Stimulated activated CD4-positive, alpha-beta T cell treated with anti-CD3 and anti-CD28 coated beads, TNF-alpha, amount 100 ng/mL, for 4 hours (primary cell): ENCODE data around the gene STXBP6.

Experiments used
- DNase-seq, 3 experiments: peaks; one replicate each; pipeline ENCODE4 v3.0.0-alpha.2; 2020; ENCODE audit warnings: low read depth in 3 of 3

STXBP6 gene

DNA sequence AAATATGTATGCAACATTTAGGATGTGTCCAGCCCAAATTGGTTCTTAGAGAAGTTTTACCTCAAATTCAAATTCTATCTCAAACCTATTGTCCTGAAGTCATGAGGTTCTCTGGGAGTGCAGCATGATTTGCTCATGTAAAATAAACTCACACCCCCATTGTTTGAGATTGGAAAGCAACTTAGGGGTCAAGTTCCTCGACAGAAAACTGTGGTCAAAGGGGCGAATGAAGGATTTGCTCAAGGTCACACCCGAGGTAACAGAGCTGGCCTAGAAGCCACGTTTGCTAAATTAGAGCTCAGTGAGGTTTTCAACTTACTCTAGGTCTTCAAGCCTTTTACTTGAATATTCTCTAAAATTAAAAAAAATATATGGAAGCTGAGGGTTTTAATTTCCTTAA lies 218.3 kb downstream of the STXBP6 start:
- no peak for DNase-seq

- no peak for DNase-seq
These were observed 220.1 kb downstream of the STXBP6 start for GRCh38 chr14:24829862-24830261.

DNA sequence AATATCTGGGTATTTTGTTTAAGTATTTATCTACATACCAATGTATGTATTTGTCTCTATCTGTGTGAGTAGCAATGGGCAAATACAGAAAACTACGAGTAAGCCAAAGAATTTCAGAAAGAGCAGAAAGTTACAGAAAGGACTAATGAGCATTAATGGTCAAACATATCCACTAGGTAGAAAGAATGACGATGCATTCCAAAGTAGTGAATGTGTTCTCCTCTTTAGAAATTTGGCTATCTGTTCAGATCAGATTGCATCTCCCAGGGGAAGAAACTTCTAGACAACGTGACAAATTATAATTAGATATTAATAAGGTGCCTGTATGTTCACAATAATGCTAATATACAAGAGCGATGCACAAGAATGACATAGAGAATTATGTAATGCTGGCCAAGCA lies 221.5 kb downstream of the STXBP6 start:
- no peak for DNase-seq

DNA sequence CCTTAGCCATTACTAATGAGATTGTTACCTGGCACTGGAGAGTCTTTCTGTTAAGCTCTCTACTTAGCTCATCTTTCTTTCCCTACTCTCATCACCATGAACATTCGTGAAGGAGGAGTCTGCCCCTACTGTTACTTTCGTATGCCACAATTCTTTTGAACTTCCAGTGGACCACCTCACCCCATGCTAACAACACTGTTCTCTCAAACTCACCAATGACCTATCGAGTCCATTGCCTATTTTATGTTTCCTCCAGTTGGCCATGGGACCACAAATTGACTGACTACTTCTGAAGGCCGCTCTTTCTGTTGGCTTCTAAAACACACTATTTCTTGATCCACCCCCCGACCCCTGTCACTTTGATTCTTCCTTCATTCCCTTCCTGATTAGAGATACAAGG lies 223.6 kb downstream of the STXBP6 start:
- DNase-seq = no peak

GRCh38 chr14:24820616-24821015 lies 229.3 kb downstream of the STXBP6 start:
- DNase-seq = no peak

- no peak for DNase-seq
These were observed 231.1 kb downstream of the STXBP6 start for GRCh38 chr14:24818823-24819341.

- DNase-seq = no peak
These were observed 231.7 kb downstream of the STXBP6 start for GRCh38 chr14:24818058-24818822.

DNA sequence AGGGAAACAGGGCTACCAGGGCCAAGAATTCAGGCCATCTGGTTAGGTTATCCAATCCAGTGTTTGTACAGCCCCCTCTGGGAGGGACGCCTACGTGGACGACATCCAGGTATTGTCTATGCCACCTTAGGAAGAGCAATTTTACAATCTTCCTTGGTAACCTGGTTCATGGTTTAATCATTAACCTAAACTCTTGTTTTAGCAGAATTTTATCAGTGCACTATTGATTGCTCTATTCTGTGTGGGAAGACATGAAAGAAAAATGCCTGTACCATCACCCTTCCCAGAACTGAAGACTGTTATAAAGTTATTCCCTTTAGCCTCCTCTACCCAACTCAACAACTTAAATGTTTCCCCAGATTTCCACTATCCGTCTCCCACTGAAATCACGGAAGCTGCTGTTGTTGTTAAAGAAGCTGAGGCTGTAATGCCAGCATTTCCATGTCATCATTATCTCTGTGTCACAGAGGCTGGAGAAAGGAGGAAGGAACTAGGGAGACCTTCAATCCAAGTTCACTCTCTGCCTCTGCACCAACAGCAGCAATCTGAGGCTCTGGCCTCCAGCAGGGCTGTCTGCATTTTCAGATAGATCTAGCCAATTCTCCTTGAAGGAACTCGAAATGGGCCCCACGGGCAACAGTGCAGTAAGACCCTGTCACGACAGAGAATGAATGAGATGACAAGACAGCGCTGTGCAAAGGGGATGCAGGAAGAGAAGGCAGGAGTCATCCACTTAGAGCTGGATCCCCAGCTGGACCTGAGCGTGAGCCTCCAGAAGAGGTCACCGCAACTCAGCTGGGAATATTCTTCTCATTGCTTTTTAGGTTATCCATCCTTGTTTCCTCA lies 232.5 kb downstream of the STXBP6 start:
- DNase-seq = no peak

DNA sequence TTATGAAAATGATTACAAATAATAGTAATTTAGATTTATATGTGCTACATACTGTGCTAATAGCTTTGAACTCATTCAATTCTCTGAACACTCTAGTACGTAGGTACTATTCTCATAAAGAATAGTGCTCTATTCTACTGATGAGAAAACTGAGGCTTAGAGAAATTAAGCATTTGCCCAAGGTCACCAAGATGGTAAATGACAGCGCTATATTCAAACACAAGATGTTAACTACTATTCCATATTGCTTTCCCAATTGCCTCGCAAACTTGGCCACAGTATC lies 233.1 kb downstream of the STXBP6 start:
- no peak for DNase-seq

- no peak for DNase-seq
These were observed 233.7 kb downstream of the STXBP6 start for GRCh38 chr14:24816011-24816928.

- DNase-seq = no peak
These were observed 234.4 kb downstream of the STXBP6 start for GRCh38 chr14:24815543-24815942.

DNA sequence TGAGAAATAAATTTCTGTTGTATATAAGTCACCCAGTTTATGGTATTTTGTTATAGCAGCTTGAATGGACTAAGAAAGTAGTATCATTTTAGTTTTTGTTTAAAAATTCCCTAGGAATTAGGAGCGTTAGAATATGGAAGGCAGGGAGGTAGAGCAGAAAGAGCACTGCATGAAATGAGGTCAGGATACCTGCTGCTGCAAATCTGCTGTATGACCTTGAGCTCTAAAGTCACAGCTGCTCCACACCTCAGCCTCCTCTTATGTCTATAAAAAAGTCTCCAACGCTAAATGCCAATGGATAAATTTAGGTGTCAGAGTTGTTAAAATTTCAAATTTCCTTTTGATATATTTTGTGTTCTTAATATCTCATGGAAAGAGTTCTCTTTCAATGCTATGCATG lies 235.0 kb downstream of the STXBP6 start:
- no peak for DNase-seq

DNA sequence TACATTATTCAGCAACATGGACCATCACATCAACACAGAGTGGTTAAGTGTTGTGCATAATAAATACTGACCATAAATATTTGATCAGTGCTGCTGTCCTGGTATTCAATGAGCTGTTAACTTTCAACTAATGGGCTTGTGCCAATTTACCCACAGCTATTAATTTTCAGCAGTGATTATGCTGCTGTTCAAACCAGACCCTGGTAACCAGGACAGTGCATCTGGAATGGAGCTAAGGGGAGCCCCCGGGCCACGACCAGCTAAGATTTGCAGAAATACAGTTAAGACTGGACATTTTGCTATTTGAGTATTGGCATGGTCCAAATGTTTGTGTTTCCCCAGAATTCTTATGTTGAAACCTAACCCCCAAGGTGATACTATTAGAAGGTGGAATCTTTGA lies 235.6 kb downstream of the STXBP6 start:
- no peak for DNase-seq

DNA sequence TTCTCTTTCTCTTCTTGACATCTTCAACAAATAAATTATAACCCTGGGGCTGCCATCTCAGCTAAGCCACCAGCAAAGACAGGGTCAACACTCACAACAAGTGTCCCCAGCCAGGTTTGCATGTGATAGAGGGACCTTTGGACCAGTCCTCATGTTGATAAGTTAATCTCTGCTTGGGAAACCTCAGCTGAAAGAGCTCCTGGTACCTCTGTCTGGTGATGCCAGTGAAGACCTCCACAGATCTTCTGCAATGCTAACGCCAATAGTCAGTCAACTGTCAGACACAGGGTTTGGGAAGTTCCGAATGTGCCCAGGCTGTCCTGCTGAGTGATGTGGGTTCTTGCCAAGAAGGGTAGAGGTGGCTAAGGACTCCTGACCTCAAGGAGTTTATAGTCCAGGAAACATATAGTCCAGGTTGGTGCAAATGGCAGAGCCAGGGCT lies 236.1 kb downstream of the STXBP6 start:
- no peak for DNase-seq

DNA sequence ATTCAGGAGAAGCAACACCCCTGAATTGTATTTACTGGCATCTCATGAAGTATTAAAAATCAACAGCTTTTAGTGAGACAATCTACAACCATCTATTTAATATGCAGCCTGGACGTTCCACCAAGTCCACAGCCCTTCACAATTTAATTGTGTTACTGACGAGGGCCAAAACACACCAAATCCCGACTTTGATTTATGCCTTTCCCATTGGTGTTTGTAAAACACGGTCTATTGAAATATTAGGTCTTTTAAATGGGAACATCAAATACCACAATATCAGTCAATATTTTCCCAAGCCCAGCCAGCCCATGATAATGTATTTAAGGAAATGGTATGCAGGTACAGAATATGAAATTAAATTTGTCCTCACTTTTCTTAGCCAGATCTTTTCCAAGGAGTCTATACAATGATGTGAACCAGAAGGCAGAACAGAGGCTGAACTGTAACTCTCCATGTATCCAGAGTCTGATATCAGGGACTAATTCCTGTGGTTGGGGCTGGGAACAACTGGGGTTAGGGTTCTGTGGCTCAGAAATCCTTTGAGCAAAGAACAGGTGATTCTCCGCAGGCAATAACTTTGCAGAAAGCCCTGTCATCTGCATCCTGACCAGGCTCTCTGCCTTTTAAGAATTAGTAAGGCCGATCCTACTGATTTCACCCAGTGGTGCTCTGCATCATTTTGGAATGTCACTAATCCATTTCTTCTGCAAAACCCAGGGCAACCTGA lies 236.7 kb downstream of the STXBP6 start:
- no peak for DNase-seq

DNA sequence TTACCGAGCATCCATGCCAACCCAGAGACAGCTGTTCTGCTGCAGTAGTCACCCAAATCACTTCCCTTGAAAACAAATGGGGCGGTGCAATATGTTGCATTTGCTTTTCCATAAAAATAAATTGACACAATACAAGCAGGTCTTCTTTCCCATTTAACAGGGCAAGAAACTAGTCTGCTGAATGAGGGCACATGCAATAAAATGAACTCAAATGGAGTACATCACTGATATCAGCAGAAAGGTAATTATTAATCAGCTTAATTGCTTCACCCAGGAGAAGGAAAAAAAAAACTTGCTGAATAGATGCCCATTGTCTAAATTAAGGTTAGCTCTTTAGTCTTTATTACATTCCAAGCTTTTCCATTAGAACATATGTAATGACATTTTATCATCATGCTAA lies 240.8 kb downstream of the STXBP6 start:
- no peak for DNase-seq

DNA sequence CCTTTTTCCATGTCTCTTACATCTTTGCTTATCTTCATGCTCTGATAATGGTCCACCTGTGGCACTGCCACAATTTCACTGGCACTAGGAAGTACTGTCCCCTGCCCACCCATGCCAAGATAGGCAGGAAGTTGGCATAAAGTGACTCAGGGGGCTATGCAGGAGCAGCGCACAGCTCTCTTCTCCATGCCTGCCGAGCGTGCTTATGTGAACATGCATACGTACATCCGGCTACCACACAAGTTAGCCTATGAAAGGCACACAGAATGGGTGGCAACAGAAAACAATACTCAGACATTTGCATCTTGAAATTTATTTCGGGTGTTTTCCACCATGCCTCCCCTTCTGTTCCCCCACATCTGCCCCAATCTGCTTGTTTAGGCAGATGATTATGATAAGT lies 241.5 kb downstream of the STXBP6 start:
- no peak for DNase-seq

GRCh38 chr14:24806061-24806678 lies 243.8 kb downstream of the STXBP6 start:
- DNase-seq = no peak

- no peak for DNase-seq
These were observed 245.3 kb downstream of the STXBP6 start for GRCh38 chr14:24804552-24805212.

DNA sequence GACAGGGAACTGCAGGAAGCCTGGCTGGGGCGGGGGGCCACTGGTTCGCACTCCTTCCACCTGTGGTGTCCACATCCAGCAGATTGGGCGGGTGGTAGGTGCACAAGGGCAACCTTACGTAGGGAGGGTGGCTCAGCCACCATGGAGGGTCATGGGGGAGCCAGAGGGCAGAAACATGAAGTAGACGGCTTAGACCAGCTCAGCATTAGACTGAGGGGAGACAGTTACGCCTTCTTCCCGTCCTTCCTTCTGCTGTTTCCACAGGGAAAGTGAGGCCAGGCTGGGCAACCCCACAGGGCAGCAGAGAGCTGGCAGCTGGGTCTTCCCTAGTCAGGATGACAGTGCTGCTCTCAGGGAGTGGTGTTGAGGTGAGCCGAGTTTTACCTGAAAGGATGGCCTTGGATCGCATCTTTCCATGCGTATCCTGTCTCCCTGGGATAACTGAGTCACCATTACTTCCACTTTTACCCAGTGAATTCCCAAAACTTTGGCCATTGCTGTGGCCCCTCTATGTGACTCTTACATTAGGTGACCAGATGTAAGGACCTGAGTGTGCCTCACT lies 245.9 kb downstream of the STXBP6 start:
- DNase-seq = no peak
